DOHH2 (cell line): ENCODE results near the gene DUSP18.

Experiments used
- H3F3A ChIP-seq: fragments of 200-600 bp; sonication (generic), shearing (Covaris generic); 2 replicates; pipeline ENCODE4 v1.6.0; 2016; ENCODE audit warnings: antibody characterized with exemption, mild to moderate bottlenecking; ENCODE audit not compliant: control insufficient read depth, insufficient read depth
- H3K27ac ChIP-seq: fragments of 200-600 bp; sonication (generic); 2 replicates; pipeline ENCODE4 v1.5.1; 2014; ENCODE audit warnings: low read depth, mild to moderate bottlenecking, low read length, moderate library complexity
- H3K27me3 ChIP-seq: fragments of 200-600 bp; sonication (generic); 2 replicates; pipeline ENCODE4 v1.6.1; 2014; ENCODE audit warnings: mild to moderate bottlenecking, low read length, mixed read lengths; ENCODE audit not compliant: control insufficient read depth
- H3K36me3 ChIP-seq: fragments of 200-600 bp; sonication (generic); 2 replicates; pipeline ENCODE4 v1.6.1; 2014; ENCODE audit warnings: mild to moderate bottlenecking, low read length, moderate library complexity, mixed read lengths; ENCODE audit not compliant: control insufficient read depth
- H3K4me1 ChIP-seq: fragments of 200-600 bp; sonication (generic); 2 replicates; pipeline ENCODE4 v1.6.1; 2014; ENCODE audit warnings: mild to moderate bottlenecking, low read length, mixed read lengths; ENCODE audit not compliant: control insufficient read depth
- H3K4me2 ChIP-seq: fragments of 200-600 bp; sonication (generic); 2 replicates; pipeline ENCODE4 v1.6.0; 2014; ENCODE audit warnings: mild to moderate bottlenecking, low read length, moderate library complexity
- H3K4me3 ChIP-seq: fragments of 200-600 bp; sonication (generic); 2 replicates; pipeline ENCODE4 v1.5.1; 2014; ENCODE audit warnings: mild to moderate bottlenecking, low read length, mixed read lengths
- H3K79me2 ChIP-seq: fragments of 200-600 bp; sonication (generic); 2 replicates; pipeline ENCODE4 v1.6.1; 2014; ENCODE audit warnings: mild to moderate bottlenecking, low read length, mixed read lengths; ENCODE audit not compliant: control insufficient read depth
- H3K9me2 ChIP-seq: fragments of 200-600 bp; sonication (generic); replicated peaks from 2 replicates; pipeline ENCODE4 v1.6.1; 2014; ENCODE audit warnings: mild to moderate bottlenecking, low read length, mixed read lengths; ENCODE audit not compliant: control insufficient read depth
- H3K9me3 ChIP-seq: fragments of 200-600 bp; sonication (generic); 2 replicates; pipeline ENCODE4 v1.6.1; 2014; ENCODE audit warnings: antibody characterized with exemption, low read length, mixed read lengths; ENCODE audit not compliant: control insufficient read depth, insufficient read depth
- H4K20me1 ChIP-seq: fragments of 200-600 bp; sonication (generic); 2 replicates; pipeline ENCODE4 v1.6.0; 2014; ENCODE audit warnings: low read depth, mild to moderate bottlenecking, antibody characterized with exemption, low read length, moderate library complexity; ENCODE audit not compliant: control insufficient read depth, insufficient read depth
- CTCF ChIP-seq: fragments of 200-600 bp; sonication (generic); IDR thresholded peaks from one replicate; pipeline ENCODE4 v1.5.1; 2014; ENCODE audit warnings: antibody characterized with exemption, mild to moderate bottlenecking, low read depth, low read length; ENCODE audit not compliant: poor library complexity, severe bottlenecking
- EZH2phosphoT487 ChIP-seq: fragments of 200-600 bp; sonication (generic); IDR thresholded peaks from 2 replicates; pipeline ENCODE4 v1.6.1; 2017; ENCODE audit warnings: borderline replicate concordance, mild to moderate bottlenecking, antibody characterized with exemption, low read length, moderate library complexity, mixed read lengths

Gene DUSP18

GRCh38 chr22:30655532-30655931 is 12.1 kb downstream of the DUSP18 start:
- Histone ChIP-seq H3K27me3 (no peaks in the 10 kb centered on the region), H3K9me3 (no peaks in the 10 kb centered on the region), H3K4me3 (no peak overlapping the region), H3K9me2 (no peaks in the 10 kb centered on the region), H3F3A (no peaks in the 10 kb centered on the region), H3K4me2 (no peak overlapping the region), H3K4me1 (no peaks in the 10 kb centered on the region), H3K36me3 (no peaks in the 10 kb centered on the region), H3K79me2 (no peaks in the 10 kb centered on the region), H4K20me1 (no peaks in the 10 kb centered on the region), H3K27ac (no peak overlapping the region)
- TF ChIP-seq CTCF (no peak), EZH2phosphoT487 (no peak)

- Histone ChIP-seq H4K20me1 (no peaks in the 10 kb centered on the region), H3K4me3 (no peak overlapping the region), H3K79me2 (no peaks in the 10 kb centered on the region), H3K9me2 (no peaks in the 10 kb centered on the region), H3K4me1 (no peaks in the 10 kb centered on the region), H3F3A (no peaks in the 10 kb centered on the region), H3K4me2 (no peak overlapping the region), H3K27ac (no peak overlapping the region), H3K36me3 (no peaks in the 10 kb centered on the region), H3K9me3 (no peaks in the 10 kb centered on the region), H3K27me3 (no peaks in the 10 kb centered on the region)
- TF ChIP-seq EZH2phosphoT487 (no peak), CTCF (no peak)
Observed at GRCh38 chr22:30654361-30654760, 13.3 kb downstream of the DUSP18 start.

GRCh38 chr22:30652852-30653251 is 14.8 kb downstream of the DUSP18 start:
- H3K9me3 ChIP-seq: no peaks in the 10 kb centered on the region
- H3K4me3 ChIP-seq: no peak overlapping the region
- no peaks in the 10 kb centered on the region for H3K79me2 ChIP-seq
- TF ChIP-seq CTCF: no peak
- TF ChIP-seq EZH2phosphoT487: no peak
- H3K4me1 ChIP-seq: no peaks in the 10 kb centered on the region
- no peaks in the 10 kb centered on the region for H3F3A ChIP-seq
- no peaks in the 10 kb centered on the region for H3K9me2 ChIP-seq
- H3K27me3 ChIP-seq: no peaks in the 10 kb centered on the region
- H4K20me1 ChIP-seq: no peaks in the 10 kb centered on the region
- no peaks in the 10 kb centered on the region for H3K36me3 ChIP-seq
- H3K4me2 ChIP-seq: no peak overlapping the region
- no peak overlapping the region for H3K27ac ChIP-seq
